Germinal center (tissue), 1 donor: Measurements from ENCODE around the gene COL23A1.
A peak's percentile ranks its signal among the peaks of the same experiment; 100 is the strongest.

Experiments
- DNase-seq: peaks from one replicate; pipeline ENCODE4 v3.0.0; 2012; ENCODE audit warnings: mixed read lengths, low spot score

Gene COL23A1

GRCh38 chr5:178280631-178281030, 309.6 kb downstream of the COL23A1 start:
- DNase-seq = no peak

- DNase-seq = peak; percentile 75
These were observed 310.3 kb downstream of the COL23A1 start for GRCh38 chr5:178279723-178280438.

- no peak for DNase-seq
These were observed 311.0 kb downstream of the COL23A1 start for GRCh38 chr5:178279026-178279722.

GRCh38 chr5:178278358-178279023, 311.7 kb downstream of the COL23A1 start:
- no peak for DNase-seq

DNA sequence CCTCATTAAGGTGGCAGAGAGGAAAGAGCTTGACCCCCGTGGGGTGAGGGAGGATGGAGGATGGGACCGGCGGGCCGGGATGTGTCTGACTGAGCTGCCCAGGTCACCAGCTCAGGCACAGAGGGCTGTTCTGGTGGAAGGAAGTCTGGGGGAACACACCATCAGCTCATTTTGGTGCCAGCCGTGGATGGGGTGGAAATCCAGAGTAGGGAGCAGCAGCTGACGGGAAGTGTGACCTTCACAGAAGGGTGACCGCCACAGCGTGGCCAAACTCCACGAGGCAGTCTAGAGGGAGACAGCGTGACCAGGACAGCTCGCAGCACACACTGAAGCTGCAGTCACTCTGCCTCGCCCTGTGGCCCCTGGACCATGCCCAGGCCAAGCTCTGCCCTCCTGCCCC, 312.3 kb downstream of the COL23A1 start:
- DNase-seq = no peak

DNA sequence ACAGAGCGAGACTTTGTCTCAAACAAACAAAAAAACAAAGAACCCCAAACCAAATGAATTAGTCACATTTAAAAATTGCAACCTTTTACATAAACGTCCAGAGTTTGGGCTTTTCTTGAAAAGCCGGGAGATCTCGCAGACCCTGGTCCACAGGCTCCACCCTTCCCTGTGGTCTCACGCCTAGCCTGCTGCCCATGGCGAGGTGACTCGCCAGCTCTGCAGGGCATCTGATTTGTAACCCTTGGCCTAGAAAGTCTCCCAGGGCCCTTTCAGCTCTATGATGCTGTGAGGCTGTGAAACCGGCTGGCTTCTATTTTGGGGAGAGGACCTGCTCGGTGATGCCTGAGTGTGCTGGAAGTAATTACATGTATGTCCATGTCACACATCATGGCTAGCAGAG, 312.8 kb downstream of the COL23A1 start:
- no peak for DNase-seq

- DNase-seq = no peak
These were observed 315.2 kb downstream of the COL23A1 start for GRCh38 chr5:178274781-178275537.

GRCh38 chr5:178273665-178274541, 316.3 kb downstream of the COL23A1 start:
- DNase-seq = no peak

DNA sequence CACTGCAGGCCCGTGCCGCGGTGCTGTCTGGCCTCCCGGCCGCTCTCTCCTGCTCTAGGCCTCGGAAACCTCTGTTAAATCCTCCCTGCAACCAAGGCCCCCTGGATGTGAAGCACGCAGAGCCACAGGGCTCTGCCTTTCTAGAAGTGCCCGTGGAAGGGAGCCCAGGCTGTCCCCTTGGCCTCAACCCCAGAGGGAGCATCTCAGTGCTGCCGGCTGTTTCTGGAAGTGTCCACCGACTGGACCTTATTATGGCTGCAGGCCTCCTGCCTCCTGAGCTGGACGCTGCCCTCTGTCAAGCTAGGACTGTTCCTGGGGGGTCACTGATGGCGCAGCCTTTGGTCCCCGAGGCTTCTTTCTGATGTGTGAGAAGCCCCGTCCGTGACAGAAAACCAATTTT, 317.2 kb downstream of the COL23A1 start:
- no peak for DNase-seq

DNA sequence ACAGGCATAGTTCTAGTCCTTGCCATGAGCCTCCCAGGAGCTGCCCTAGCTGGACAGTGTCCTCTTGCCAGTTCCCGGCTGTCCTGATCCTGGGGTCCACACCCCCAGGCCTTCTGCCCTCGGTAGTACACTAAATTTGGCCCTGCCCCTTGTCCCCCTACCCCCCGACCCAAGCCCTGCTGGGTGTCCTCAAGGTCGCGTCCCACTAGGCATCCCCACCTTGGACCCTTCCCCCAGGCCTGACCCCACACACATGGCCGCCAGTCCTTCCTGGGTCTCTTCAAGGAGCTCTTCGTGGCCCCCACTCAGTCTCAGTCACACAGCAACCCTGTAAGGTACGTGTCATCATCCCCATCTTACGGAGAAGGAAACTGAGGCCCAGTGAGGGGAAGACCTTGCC, 317.6 kb downstream of the COL23A1 start:
- DNase-seq = no peak

GRCh38 chr5:178271726-178272479, 318.3 kb downstream of the COL23A1 start:
- DNase-seq = no peak

DNA sequence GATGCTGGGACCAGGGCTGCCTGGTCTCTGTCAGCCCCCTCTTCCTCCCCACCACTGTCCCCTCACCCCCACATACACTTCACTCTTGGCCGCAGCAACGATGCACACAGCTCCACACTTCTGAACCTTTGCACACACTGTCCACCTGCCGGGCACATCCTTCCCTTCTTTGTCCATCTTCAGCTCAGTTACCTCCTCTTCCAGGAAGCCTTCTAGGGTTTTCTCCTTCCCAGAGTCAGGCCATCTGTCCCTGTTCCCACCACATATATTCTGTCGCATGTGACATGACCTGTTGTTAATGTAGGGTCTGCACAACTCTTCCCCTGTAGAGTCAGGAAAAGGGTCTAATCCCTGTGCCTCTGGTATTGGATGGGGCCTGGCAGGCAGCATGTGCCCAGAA, 319.0 kb downstream of the COL23A1 start:
- DNase-seq = no peak

- no peak for DNase-seq
These were observed 320.7 kb downstream of the COL23A1 start for GRCh38 chr5:178269499-178269898.

- no peak for DNase-seq
These were observed 322.3 kb downstream of the COL23A1 start for GRCh38 chr5:178267876-178268275.

- no peak for DNase-seq
These were observed 322.9 kb downstream of the COL23A1 start for GRCh38 chr5:178267245-178267644.

- DNase-seq = no peak
These were observed 323.6 kb downstream of the COL23A1 start for GRCh38 chr5:178266581-178266980.

DNA sequence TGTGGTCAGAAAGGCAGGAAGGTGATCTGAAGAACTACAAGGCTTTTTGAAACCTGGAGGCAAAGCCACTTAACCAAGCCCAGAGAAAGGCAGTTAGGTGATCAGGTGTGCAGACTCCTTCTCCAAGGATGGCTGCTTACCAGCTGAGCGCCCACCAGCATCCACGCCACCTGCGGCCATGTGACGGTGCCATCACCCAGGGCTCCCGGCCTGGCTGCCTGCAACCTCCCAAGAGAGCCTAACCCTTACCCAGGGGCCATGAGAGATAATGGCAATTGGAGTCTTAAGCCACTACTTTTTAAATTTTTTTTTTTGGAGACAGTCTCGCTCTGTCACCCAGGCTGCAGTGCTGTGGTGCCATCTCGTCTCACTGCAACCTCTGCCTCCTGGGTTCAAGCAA, 324.4 kb downstream of the COL23A1 start:
- DNase-seq = no peak

- no peak for DNase-seq
These were observed 326.1 kb downstream of the COL23A1 start for GRCh38 chr5:178264044-178264443.

GRCh38 chr5:178261666-178262600, 328.3 kb downstream of the COL23A1 start:
- no peak for DNase-seq
